T-cell (primary cell): ENCODE results near the gene BMPR1B. TPM values are rescaled to one million over a fixed set of nuclear protein-coding genes. Genes with fewer than 3 reads are reported as not detected.

Experiments
- ATAC-seq, 4 experiments: fragments of 200-7000 bp in 3 of 4; fragments of 150-1000 bp in 1 of 4; cut with Tn5 transposase; replicated peaks in 1 of 4; 1 replicate in 3 of 4; 2 replicates in 1 of 4; pipeline ENCODE4 v1.10.0; 2021; ENCODE audit warnings: moderate library complexity in 3 of 4, mild to moderate bottlenecking in 2 of 4, moderate number of reproducible peaks in 1 of 4
- CTCF ChIA-PET, 2 donors: fragments of 300-600 bp; sonication (Branson Sonifier 250); formaldehyde crosslinking; loops; one replicate each; lab custom pipeline; 2022; ENCODE audit warnings: antibody characterized with exemption in 2 of 2; lab: Charles Lee
- POLR2A ChIA-PET, 2 donors: fragments of 300-600 bp; sonication (Branson Sonifier 250); formaldehyde crosslinking; loops; one replicate each; lab custom pipeline; 2022; ENCODE audit warnings: antibody characterized with exemption in 2 of 2; lab: Charles Lee
- DNase-seq, 35 experiments: peaks; one replicate each; pipeline versions ENCODE4 v3.0.0 to v3.0.0-alpha.2; 2013 to 2023
- H3K27ac ChIP-seq: one replicate; pipeline ENCODE4 v1.5.1; 2013; ENCODE audit warnings: low read length
- H3K27me3 ChIP-seq, 2 experiments: replicated peaks in 1 of 2; 1 replicate in 1 of 2; 2 replicates in 1 of 2; pipeline versions ENCODE4 v1.6.1 to v1.7.0; 2013; ENCODE audit warnings: low read length in 1 of 2, mixed read lengths in 1 of 2; ENCODE audit not compliant: control insufficient read depth in 2 of 2, insufficient read depth in 2 of 2; ENCODE audit errors: extremely low read depth in 1 of 2
- H3K36me3 ChIP-seq, 2 donors: 1 replicate in 1 of 2; 2 replicates in 1 of 2; pipeline versions ENCODE4 v1.6.1 to v1.7.0; 2013; ENCODE audit warnings: low read length in 1 of 2; ENCODE audit not compliant: control insufficient read depth in 2 of 2, insufficient read depth in 1 of 2; ENCODE audit errors: extremely low read depth in 1 of 2
- H3K4me1 ChIP-seq, 2 experiments: 1 replicate in 1 of 2; 2 replicates in 1 of 2; pipeline versions ENCODE4 v1.6.1 to v1.7.0; 2013; ENCODE audit warnings: low read length in 2 of 2, mixed read lengths in 1 of 2; ENCODE audit not compliant: insufficient read depth in 2 of 2, control insufficient read depth in 1 of 2; ENCODE audit errors: extremely low read depth in 1 of 2
- H3K4me3 ChIP-seq, 2 donors: 1 replicate in 1 of 2; 2 replicates in 1 of 2; pipeline versions ENCODE4 v1.5.1 to v1.7.0; 2013; ENCODE audit warnings: mild to moderate bottlenecking in 2 of 2, low read length in 1 of 2, moderate library complexity in 1 of 2; ENCODE audit not compliant: control insufficient read depth in 1 of 2; ENCODE audit errors: extremely low read depth in 1 of 2
- H3K9me3 ChIP-seq: 2 replicates; pipeline ENCODE4 v1.7.0; 2013
- H3K27ac Mint-ChIP-seq, 2 donors: one replicate each; pipeline ENCODE4 v1.8.0; 2020 to 2021; ENCODE audit warnings: mild to moderate bottlenecking in 2 of 2, mixed read lengths in 2 of 2
- H3K27me3 Mint-ChIP-seq, 2 donors: one replicate each; pipeline ENCODE4 v1.8.0; 2021 to 2022; ENCODE audit warnings: mixed read lengths in 2 of 2
- H3K36me3 Mint-ChIP-seq: one replicate; pipeline ENCODE4 v1.8.0; 2021; ENCODE audit warnings: mixed read lengths
- H3K4me1 Mint-ChIP-seq, 3 donors: one replicate each; pipeline ENCODE4 v1.8.0; 2020 to 2022; ENCODE audit warnings: mixed read lengths in 3 of 3, mild to moderate bottlenecking in 1 of 3
- H3K4me3 Mint-ChIP-seq, 3 donors: one replicate each; pipeline ENCODE4 v1.8.0; 2020 to 2022; ENCODE audit warnings: mild to moderate bottlenecking in 3 of 3, mixed read lengths in 3 of 3, moderate library complexity in 3 of 3
- H3K9me3 Mint-ChIP-seq, 3 donors: one replicate each; pipeline ENCODE4 v1.8.0; 2020 to 2022; ENCODE audit warnings: mixed read lengths in 3 of 3
- WGBS: methylation state at CpG from one replicate; pipeline ENCODE4 v1.1.5; 2013; ENCODE audit warnings: missing lambda C conversion rate; ENCODE audit not compliant: insufficient coverage; 5-methylcytosine and 5-hydroxymethylcytosine counted together
- total RNA-seq, 35 experiments: library from RNA in 6 of 35; stranded (reverse) in 6 of 35; fragments of 120-200 nt in 1 of 35; gene quantifications; one replicate each; pipeline versions ENCODE4 v1.2.1 to v1.2.4 and lab custom pipeline; 2013 to 2026

Gene BMPR1B
- total RNA-seq, 5 donors from 2014 or later (not counting 1 experiment from before 2014, with no cell fraction given) = 0.09 to 0.36 (median 0.28) TPM; not detected in 2

DNA sequence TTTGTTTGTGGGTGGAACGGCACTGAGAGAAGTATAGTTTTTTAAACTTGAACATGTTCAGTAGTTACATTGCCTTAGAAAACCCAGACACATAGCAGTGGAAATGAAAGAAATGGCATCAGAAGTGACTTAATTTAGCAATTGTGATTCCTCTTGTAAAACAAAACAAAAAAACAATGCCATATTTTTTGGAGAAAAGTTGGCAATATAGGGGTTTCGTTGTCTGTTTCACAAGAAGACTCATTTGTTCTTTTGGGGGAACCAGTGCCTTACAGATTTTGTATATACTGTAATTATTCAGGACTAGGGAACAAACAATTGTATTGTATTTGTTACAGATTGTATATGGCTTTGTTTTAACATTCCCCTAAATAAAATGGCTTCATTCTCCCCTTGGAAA, 400.3 kb downstream of the BMPR1B start:
- CTCF ChIA-PET = interaction anchor here in 1 of 2 donors (0.6 kb wide), 1 partner anchor 16 kb away, joined by 3 read pairs; no protein-coding TSS in a partner anchor
- no peak for DNase-seq
- H3K9me3 ChIP-seq = no peaks in the 10 kb centered on the region
- H3K27me3 ChIP-seq = peaks cover 0 to 6% of the 10 kb centered on the region in 2 experiments
- Mint-ChIP-seq H3K9me3 (no peaks in the 10 kb centered on the region), H3K4me1 (peaks cover 13 to 23% (median 17%) of the 10 kb centered on the region in 3 donors), H3K27ac (no peak overlapping the region), H3K36me3 (no peaks in the 10 kb centered on the region), H3K27me3 (no peaks in the 10 kb centered on the region), H3K4me3 (no peak overlapping the region)
- ATAC-seq = no peak
- peaks cover 0 to 25% of the 10 kb centered on the region in 2 experiments for H3K4me1 ChIP-seq
- no peaks in the 10 kb centered on the region for H3K36me3 ChIP-seq
- WGBS = no CpG with 5 or more reads among the region's 2 CpGs
- H3K27ac ChIP-seq = no peak overlapping the region
- no peak overlapping the region for H3K4me3 ChIP-seq
- POLR2A ChIA-PET = no interaction called here

DNA sequence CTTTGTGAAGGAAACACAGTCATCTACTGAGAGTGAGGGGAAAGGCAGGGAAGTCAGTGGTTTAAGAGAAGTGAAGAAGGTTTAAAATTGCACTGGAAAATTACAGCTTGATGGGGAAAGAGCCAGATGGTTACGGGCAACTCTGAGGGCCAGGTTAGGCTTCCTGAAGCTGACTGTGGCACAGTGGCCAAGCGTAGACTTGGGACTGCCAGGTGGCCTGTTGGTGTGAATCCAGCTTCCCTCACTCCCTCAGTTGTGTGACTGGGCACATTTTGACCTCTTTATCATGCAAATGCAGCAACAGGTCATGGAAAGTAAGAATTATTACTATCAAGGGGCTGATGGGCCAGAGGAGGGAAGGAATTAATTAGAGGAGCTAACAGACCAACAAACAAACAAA, 400.9 kb downstream of the BMPR1B start:
- no peak overlapping the region for H3K27ac Mint-ChIP-seq
- Histone ChIP-seq H3K4me1 (peaks cover 0 to 25% of the 10 kb centered on the region in 2 experiments), H3K9me3 (no peaks in the 10 kb centered on the region), H3K36me3 (no peaks in the 10 kb centered on the region), H3K4me3 (no peak overlapping the region), H3K27me3 (peaks cover 0 to 6% of the 10 kb centered on the region in 2 experiments), H3K27ac (no peak overlapping the region)
- H3K4me1 Mint-ChIP-seq = peaks cover 13 to 23% (median 17%) of the 10 kb centered on the region in 3 donors
- H3K36me3 Mint-ChIP-seq = no peaks in the 10 kb centered on the region
- ChIA-PET POLR2A (no interaction called here), CTCF (interaction anchor here in 1 of 2 donors (0.6 kb wide), 1 partner anchor 17 kb away, joined by 3 read pairs; no protein-coding TSS in a partner anchor)
- 81% methylated on average over 2 of the region's 2 CpGs for WGBS
- H3K27me3 Mint-ChIP-seq = no peaks in the 10 kb centered on the region
- ATAC-seq (no peak), DNase-seq (no peak)
- no peak overlapping the region for H3K4me3 Mint-ChIP-seq
- no peaks in the 10 kb centered on the region for H3K9me3 Mint-ChIP-seq

DNA sequence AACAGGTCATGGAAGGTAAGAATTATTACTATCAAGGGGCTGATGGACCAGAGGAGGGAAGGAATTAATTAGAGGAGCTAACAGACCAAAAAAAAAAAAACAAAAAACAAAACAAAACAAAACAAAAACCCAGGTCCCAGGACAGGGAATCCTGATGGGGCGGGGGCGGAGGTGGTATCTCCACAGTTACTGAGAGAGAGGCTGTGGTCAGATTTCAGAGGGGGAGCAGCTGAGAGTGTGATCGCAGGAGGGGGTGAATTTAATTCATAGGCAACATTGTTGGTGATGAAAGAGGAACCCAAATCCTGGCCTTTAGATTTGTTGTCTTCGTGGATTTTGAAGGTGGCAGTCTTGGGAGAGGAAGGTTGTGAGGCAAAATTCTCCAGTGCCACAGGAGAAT, 401.6 kb downstream of the BMPR1B start:
- Mint-ChIP-seq H3K27ac (no peak overlapping the region), H3K36me3 (no peaks in the 10 kb centered on the region), H3K27me3 (no peaks in the 10 kb centered on the region), H3K4me3 (no peak overlapping the region), H3K9me3 (no peaks in the 10 kb centered on the region), H3K4me1 (peaks cover 13 to 23% (median 17%) of the 10 kb centered on the region in 3 donors)
- no peak overlapping the region for H3K27ac ChIP-seq
- H3K27me3 ChIP-seq = peaks cover 0 to 6% of the 10 kb centered on the region in 2 experiments
- ChIA-PET POLR2A (no interaction called here), CTCF (no interaction called here)
- H3K4me3 ChIP-seq = no peak overlapping the region
- no peaks in the 10 kb centered on the region for H3K9me3 ChIP-seq
- no peaks in the 10 kb centered on the region for H3K36me3 ChIP-seq
- ATAC-seq = no peak
- H3K4me1 ChIP-seq = peaks cover 0 to 24% of the 10 kb centered on the region in 2 experiments
- no peak for DNase-seq
- WGBS = 76% methylated on average over 4 of the region's 4 CpGs

DNA sequence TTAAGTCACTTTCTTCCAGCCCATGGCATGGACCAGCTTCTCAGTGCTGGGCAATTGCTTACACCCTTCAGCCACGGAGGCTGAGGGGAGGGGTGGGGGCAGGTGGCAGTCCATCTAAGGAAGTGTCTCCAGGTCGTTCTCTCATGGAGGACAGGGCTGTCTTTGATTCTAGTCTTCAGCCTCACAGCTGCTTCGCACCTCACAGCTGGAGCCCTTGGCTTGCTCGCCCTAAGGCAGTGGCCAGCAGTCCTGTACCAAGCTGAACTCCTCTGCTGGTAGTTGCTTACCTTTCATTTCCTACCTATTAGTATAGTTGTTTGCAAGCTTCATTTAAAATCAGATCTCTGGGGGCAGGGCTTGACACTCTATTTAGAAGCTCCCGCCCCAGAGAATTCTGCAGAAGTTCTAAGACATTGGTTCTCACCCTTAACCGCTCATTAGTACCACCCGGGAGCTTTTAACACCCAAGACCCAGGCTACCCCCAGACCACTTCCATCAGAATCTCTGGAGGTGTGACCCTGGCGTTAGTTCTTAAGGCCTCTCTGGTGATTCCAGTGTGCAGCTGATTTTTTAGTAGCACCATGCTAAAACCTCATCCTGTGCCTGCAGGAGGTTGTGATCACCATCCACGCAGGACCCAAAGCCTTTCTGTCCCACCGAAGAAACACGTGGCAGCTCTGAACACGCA, 404.2 kb downstream of the BMPR1B start:
- Histone ChIP-seq H3K36me3 (no peaks in the 10 kb centered on the region), H3K4me1 (peaks cover 0 to 6% of the 10 kb centered on the region in 2 experiments), H3K27me3 (peaks cover 0 to 6% of the 10 kb centered on the region in 2 experiments), H3K4me3 (no peak overlapping the region), H3K9me3 (no peaks in the 10 kb centered on the region), H3K27ac (no peak overlapping the region)
- no peak overlapping the region for H3K27ac Mint-ChIP-seq
- ChIA-PET POLR2A (no interaction called here), CTCF (no interaction called here)
- DNase-seq (no peak), ATAC-seq (no peak)
- WGBS = 73% methylated on average over 6 of the region's 12 CpGs
- H3K27me3 Mint-ChIP-seq = no peaks in the 10 kb centered on the region
- H3K4me3 Mint-ChIP-seq = no peak overlapping the region
- peaks cover 2 to 8% (median 5%) of the 10 kb centered on the region in 3 donors for H3K4me1 Mint-ChIP-seq
- H3K36me3 Mint-ChIP-seq = no peaks in the 10 kb centered on the region
- H3K9me3 Mint-ChIP-seq = no peaks in the 10 kb centered on the region

DNA sequence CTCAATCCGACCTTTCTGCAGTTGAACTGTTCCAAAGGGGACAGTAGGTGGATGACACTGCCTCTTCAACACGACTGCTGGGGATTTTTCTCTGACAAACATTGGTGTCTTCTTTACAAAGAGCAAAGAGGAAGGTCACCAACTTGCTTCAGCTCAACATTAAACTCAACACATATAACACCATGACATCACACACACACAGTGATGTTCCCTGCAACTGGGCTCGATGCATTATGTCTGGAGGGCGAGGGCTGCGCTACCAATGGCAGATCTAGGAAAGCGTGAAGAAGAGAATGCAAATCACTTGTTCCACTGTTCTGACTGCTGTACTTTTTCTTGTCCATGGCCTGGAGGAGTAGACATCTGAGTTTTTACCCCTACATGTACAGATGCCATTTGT, 405.1 kb downstream of the BMPR1B start:
- ChIA-PET POLR2A (no interaction called here), CTCF (no interaction called here)
- Histone ChIP-seq H3K4me1 (peaks cover 0 to 3% of the 10 kb centered on the region in 2 experiments), H3K36me3 (no peaks in the 10 kb centered on the region), H3K27ac (no peak overlapping the region), H3K9me3 (no peaks in the 10 kb centered on the region), H3K27me3 (peaks cover 0 to 6% of the 10 kb centered on the region in 2 experiments), H3K4me3 (no peak overlapping the region)
- Mint-ChIP-seq H3K4me3 (no peak overlapping the region), H3K27ac (no peak overlapping the region), H3K27me3 (no peaks in the 10 kb centered on the region), H3K9me3 (no peaks in the 10 kb centered on the region), H3K4me1 (peaks cover 2 to 8% (median 5%) of the 10 kb centered on the region in 3 donors), H3K36me3 (no peaks in the 10 kb centered on the region)
- DNase-seq (no peak), ATAC-seq (no peak)
- WGBS = 82% methylated on average over 5 of the region's 6 CpGs

DNA sequence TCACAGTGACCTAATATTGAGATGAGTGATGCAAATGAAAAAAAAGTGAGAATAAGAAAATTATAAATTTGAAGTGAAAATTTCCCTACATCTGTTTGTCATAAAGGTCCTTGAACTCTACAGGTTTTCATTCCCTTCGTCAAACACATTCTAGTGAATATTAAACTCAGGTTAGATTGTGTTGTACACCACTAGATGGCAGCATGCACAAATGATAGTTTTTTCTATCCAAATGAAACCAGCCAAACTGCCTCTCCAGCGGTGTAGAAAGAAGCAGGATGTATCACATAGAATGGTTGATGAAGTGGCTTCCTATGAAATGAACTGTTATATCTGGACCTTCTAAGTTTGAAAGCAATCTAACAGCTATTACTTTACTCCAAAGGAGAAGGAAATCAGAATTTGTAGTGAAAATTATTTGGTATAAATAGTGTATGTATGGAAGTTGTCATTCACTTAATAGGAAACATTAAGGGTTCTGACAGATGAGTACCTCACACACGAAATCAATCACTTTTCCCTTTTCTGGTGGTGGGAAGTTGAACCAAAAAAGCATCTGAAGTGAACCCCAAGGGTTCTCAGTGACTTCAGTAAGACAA, 408.3 kb downstream of the BMPR1B start:
- POLR2A ChIA-PET = interaction anchor here in 1 of 2 donors (0.5 kb wide), 1 partner anchor 11 kb away, joined by 11 read pairs; no protein-coding TSS in a partner anchor
- no peaks in the 10 kb centered on the region for H3K36me3 ChIP-seq
- CTCF ChIA-PET = interaction anchor here in 1 of 2 donors (0.9 to 1.3 kb wide), 3 partner anchors 10 to 18 kb away, joined by 3 read pairs; no protein-coding TSS in a partner anchor
- Mint-ChIP-seq H3K36me3 (no peaks in the 10 kb centered on the region), H3K27me3 (no peaks in the 10 kb centered on the region), H3K27ac (no peak overlapping the region), H3K9me3 (no peaks in the 10 kb centered on the region), H3K4me3 (no peak overlapping the region), H3K4me1 (peaks cover 2 to 5% (median 2%) of the 10 kb centered on the region in 3 donors)
- H3K4me1 ChIP-seq = peaks cover 0 to 3% of the 10 kb centered on the region in 2 experiments
- no peak overlapping the region for H3K4me3 ChIP-seq
- H3K27me3 ChIP-seq = no peaks in the 10 kb centered on the region
- H3K27ac ChIP-seq = no peak overlapping the region
- peak in 12 of 35 experiments; percentile 6 to 75 (median 14) for DNase-seq
- peak; percentile 46 to 75 (median 69) for ATAC-seq
- no CpG with 5 or more reads among the region's 3 CpGs for WGBS
- H3K9me3 ChIP-seq = no peaks in the 10 kb centered on the region
